HG03139 (cell line): ENCODE measurements around the gene NCAM2.

Experiments used
- ATAC-seq: cut with Tn5 transposase; IDR thresholded peaks from one replicate; pipeline ENCODE4 v1.9.1; 2021; ENCODE audit not compliant: unreplicated experiment

Gene NCAM2

DNA sequence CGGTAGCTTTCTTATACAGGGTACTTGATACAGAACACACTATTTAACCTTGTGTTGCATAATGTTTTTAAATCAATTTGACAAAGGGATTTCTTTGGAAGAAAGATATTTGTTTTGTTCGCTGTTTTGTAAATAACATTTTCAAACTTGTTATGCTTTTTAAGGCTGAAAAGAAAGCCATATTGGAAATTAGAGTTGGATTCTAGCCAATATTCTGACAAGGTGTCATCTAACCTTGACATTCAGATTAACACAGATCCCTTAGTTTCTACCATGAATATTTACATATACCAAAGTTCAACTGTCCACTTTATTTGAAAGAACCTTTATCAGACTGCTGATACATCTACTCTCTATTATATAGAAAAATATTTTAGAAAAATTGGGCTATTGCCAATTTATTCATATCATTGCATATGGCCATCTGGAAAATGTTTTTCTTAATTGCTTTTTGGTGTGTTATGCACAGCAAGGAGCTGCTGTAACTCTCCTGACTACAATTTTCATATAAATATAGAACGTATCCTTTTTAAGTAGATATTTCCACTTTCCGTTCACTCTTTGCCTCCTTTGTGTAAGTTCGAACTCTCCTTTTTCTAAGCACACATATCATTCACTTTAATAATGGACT, 206.3 kb downstream of the NCAM2 start:
- no peak for ATAC-seq

DNA sequence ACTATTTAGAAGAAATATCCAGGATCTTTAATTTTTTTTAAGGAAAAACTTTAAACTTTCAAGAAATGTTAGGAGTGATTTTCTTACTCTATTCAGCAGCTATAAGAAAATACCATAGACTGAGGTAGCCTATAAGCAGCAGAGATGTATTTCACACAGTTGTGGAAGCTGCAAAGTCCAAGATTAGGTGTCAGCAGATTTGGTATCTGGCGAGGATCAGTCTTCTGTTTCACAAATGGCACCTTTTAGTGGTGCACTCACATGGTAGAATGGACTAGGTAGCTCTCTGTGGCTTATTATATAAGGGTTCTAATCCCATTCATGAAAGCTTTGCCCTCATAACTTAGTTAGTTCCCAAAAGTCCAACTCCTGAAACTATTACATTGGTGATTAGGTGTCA, 207.4 kb downstream of the NCAM2 start:
- no peak for ATAC-seq

- ATAC-seq, result no peak
These were observed 212.3 kb downstream of the NCAM2 start for GRCh38 chr21:21210552-21210951.

DNA sequence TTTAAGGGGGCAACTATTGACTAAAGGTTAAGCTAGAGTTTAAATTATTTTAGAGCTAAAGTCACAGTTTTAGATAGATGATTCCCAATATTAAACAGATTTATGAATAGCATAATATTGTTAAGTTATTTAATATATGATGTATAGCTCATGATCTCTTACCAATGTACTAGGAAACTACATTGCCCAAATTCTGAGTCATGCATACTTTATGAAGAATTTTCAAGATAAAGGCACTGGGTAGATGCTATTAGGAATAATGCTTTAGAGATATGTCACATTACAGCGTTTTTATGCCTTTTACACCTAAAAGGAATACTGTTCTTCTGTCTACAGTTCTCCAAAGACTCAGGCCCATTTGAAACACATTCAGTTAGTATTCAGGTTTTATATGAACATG, 215.1 kb downstream of the NCAM2 start:
- ATAC-seq, result no peak

DNA sequence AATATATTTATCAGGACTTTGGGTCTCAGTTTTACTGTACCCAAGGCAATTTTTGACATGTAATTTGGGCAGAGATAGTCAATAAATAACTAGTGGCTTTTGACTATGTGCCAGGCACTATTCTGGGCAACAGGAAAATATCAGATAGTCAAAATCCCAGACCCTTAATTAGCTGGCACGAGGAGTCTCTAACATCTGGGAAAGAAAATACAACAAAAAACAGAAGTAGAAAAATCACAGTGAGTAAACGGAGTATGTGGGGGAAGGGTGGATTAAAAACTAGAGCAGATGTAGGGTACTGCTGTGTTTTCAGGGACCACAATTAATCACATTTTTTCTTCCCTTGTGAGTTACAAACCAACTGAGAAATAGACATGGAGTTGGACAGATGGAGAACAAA, 217.8 kb downstream of the NCAM2 start:
- ATAC-seq, result no peak

DNA sequence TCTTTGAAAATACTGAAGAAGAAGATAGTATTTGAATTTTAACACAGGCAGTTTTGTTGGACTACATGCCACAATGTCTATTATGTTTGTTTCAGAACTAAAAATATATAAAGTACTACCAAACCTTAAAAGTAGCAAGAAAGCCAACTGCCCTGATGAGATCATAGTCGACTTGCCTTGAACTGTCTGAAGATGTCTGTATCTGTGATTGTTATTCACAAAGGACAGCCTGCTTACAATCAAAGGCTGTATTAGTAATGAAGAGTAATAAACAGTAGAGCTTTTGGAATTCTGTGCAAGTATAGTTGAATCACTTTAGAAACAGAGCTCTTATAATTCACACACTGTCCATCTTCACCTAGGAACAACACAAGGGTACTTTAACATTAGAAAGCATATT, 228.3 kb downstream of the NCAM2 start:
- ATAC-seq, result no peak

- ATAC-seq, result no peak
These were observed 232.5 kb downstream of the NCAM2 start for GRCh38 chr21:21230672-21231071.

DNA sequence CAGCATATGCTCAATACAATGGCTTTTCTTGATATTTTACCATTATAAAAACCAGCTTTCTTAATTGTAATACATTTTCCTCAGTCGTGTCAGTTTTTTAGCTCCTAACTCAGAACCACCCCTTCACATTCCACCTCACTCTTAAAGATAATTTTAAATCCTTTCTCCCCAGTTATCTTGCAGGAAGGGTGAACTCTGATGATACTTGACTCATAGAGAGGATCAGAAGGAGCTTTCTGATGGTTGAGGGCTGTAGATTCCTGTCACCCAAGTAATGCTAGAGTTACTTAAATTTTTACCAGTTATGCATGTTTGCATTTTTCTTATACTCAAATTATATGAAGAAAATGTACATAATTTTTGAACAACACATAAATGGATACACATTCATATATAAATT, 233.7 kb downstream of the NCAM2 start:
- no peak for ATAC-seq

DNA sequence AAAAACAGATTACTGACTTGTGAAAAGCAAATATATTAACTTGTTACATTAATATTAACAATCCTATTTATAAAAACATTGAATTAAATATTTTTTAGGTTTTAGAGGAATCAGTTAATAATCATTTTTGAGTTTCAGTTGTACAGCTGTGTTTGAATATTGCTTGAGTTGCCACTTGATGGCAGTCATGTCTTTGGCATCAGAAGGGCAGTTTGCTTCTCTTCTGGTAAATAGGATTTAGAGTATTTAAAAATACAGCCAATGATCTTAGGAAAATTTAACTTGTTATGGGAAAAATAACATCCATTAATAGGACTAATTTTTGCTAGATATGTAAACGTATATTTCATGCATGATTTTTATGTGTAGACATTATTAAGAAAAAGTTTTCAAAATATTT, 234.1 kb downstream of the NCAM2 start:
- ATAC-seq, result no peak

DNA sequence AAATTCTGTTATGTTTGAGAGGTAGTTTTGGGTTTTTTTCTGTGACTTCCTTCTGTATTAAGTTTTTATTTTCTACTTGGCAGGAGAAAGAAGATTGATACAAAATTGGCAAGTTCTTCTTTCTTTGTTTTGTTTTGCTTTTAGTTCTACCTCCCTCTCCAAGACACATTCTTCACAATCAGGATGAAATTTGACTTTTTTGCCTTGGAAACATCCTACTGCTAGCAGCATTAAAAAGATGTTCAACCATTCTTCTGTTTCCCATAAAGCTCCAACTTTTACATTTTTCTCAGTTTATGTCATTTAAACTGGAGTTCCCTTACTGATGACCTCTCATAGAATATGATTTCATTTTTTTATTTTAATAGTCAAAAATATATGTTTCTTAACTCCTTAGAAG, 234.8 kb downstream of the NCAM2 start:
- no peak for ATAC-seq

- no peak for ATAC-seq
These were observed 238.8 kb downstream of the NCAM2 start for GRCh38 chr21:21236996-21237395.

- ATAC-seq, result no peak
These were observed 240.6 kb downstream of the NCAM2 start for GRCh38 chr21:21238629-21239400.

DNA sequence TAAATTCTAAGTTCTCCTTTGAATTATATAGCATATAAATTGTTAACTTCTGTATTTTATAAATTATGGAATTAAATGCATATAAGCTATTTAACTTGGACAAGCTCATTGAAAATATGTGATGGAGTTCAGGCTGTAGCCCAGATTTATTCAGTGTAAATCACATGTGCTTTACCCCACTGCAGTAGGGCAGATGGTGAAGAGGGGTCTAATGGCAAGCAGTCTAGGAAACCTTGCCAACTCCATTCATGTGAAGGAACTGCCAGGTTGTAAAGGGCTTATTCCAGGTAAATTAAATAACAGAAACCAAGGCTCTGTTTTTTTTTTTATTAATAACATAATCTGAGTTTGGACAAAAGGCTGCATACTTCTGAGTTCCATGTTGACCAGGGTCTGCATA, 243.2 kb downstream of the NCAM2 start:
- ATAC-seq, result no peak

DNA sequence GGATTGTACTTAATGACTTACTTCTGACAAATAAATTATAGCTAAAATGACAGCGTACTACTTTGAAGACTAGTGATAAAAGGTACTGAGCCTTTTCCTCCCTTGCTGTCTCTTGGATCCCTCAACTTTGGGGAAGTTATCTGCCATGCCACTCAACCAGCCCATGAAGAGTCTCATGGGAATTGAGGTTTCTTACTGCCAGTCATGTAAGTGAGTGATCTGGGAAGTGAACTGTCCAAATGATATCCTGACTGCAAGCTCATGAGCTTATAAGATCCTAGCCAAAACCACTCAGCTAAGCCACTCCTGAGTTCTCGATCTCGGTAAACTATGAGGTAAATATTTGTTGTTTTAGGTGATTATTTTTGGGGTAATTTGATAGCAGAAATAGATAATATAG, 247.8 kb downstream of the NCAM2 start:
- no peak for ATAC-seq

DNA sequence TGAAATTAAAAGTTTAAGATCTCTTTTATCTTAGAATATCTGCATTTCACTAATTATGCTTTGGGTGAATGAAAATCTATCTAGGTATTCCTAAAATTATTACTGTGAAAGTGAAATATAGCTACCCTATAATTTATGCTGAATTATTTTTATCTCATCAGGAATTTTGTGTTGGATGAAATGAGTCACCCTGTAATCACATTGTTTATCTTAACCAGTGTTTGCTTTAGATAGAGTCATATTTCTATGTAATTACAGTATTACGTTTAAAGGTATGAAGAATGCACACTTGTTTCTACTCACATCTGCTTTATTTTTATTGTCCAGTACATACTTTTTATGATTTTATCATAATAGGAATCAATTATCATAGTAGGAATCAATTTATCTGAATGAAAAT, 249.2 kb downstream of the NCAM2 start:
- no peak for ATAC-seq

- ATAC-seq, result no peak
These were observed 263.8 kb downstream of the NCAM2 start for GRCh38 chr21:21262048-21262447.

DNA sequence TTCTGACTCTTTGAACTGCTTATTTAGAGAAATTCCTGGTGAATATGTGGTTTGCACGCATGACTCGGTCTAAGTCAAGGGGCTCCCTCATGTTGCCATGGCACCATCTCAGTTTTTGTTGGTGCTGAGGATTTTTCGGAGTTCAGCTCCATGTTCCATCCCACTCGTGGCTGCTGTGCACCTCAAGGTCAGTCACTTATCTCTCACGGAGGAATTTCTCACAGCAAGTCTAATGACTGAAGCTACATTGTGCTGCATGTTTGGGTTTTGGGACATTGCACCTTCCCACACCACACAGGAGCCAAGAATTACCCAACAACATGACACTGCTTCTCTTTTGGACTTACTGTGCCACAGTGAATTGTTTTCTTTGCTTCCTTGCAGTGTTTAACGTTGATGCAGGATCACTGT, 269.9 kb downstream of the NCAM2 start:
- no peak for ATAC-seq

DNA sequence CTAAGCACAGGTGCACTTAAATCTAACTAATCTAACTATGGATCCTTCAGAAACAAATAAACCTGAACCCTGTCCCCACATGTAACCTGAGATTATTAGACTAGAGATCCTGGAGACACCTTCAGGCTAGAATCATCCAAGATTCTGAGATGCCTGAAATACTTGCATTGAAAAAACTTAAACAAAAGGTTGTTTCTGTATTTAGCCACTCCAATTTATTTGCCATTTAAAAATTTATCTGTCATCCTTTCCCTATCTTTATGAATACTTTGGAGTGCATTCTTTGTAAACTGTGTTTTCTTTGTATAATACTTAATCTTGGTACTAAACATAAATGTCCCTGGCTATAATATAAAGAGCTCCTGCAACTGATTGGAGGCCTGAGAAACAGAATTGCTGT, 270.7 kb downstream of the NCAM2 start:
- ATAC-seq, result no peak

- ATAC-seq, result no peak
These were observed 281.1 kb downstream of the NCAM2 start for GRCh38 chr21:21279193-21279901.

DNA sequence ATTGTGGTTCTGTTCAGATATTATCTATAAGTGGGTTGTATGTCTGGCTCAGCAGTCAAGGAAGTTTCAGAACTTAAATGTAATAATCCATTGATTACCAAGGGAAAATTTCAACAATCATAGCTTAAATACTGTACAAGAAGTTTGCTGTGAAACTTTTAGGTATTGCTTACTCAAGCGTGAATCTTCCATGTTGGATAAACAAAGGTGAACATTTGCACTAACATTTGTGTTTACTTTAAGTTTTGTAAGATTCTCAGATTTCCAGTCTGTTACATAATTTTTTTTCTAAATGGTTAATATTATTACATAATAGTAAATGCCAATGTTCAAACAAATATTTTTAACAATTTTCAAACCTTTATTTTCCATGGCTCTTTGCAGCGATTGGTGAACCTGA, 285.6 kb downstream of the NCAM2 start:
- no peak for ATAC-seq

DNA sequence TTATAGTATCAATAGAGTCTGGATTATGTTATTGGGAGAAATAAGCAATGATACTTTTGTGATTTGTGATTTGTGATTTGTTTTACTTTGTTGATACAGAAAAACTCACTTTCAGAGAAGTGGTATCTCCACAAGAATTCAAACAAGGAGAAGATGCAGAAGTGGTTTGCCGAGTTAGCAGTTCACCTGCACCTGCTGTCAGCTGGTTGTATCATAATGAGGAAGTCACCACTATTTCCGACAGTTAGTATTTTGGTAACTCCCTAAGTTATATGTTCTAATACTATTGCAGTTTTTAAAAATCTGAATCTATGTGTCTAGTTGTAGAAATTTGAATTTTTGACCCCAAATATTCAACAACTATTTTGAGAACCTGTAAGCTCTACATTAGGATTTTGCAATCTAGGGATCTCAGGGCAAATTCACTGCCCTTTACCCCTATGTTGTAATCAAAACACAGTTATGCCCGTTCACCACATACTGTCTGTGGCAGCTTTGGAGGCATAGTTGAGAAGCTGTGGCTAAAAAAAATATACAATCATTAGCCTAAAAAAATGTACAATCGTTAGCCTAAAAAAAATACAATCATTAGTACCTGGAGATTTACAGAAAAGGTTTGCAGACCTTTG, 288.1 kb downstream of the NCAM2 start:
- no peak for ATAC-seq

- ATAC-seq, result no peak
These were observed 292.5 kb downstream of the NCAM2 start for GRCh38 chr21:21290751-21291150.
